ENCODE results near the gene CHPF.

Gene CHPF

DNA sequence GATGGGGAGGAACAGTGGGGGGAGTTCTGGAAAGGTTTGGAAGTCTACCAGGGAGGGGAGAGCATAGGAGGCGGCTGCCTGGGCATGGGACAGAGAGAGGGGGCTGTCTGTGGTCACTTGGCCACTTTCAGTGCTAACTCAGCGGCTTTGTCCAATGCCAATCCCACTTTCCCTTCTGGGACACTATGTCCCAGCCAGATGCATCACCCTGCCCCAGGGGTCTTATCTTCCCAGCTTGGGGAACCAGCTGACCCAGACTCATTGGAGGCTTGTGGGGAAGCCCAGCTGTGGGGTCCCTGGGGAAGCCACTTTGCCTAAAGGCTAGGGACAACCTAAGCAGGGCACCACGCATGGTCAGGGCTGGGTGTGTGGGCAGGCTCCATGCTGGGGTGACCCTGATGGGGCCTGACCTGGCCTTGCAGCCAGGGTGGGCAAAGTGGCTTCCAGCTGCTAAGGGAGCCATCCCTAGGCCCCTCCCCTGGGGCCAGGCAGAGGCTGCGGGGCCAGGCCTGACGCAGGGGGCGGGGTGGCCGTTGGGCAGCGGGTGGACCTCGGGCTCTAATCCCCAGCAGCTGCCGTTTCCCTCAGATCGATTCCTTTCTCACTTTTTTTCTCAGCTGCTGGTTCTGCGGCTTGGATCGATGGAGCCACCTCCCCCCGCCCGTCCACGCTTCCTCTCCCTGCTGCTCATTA, 30.9 kb downstream of the CHPF start:
- H3K4me3 ChIP-seq: peak overlapping the region in 2 of 10 experiments; percentile 22 to 38; a peak in 4 of 20 replicates
- H3K9ac ChIP-seq: peak overlapping the region in 4 of 11 experiments; percentile 9 to 43 (median 37); a peak in 4 of 22 replicates
- H3K27me3 ChIP-seq: peaks cover 0 to 63% (median 20%) of the 10 kb centered on the region in 11 experiments; a peak in 13 of 22 replicates
- no peaks in the 10 kb centered on the region for H3K36me3 ChIP-seq
- peaks cover 48 to 99% (median 92%) of the 10 kb centered on the region in 10 experiments for H3K4me1 ChIP-seq
- no peak for TF ChIP-seq Cebpa-rat (IDR thresholded peaks at IDR 0.05)
- H3K27ac ChIP-seq: peak overlapping the region in 2 of 11 experiments; percentile 3 to 7; a peak in 1 of 22 replicates
- no peaks in the 10 kb centered on the region for H3K9me3 ChIP-seq (replicated peaks in 1 of 11)
- H3K4me2 ChIP-seq: peak overlapping the region; percentile 54 to 96 (median 85); a peak in 21 of 22 replicates
- H4K20me1 ChIP-seq: peaks cover 0 to 79% (median 19%) of the 10 kb centered on the region in 11 experiments; a peak in 16 of 22 replicates

DNA sequence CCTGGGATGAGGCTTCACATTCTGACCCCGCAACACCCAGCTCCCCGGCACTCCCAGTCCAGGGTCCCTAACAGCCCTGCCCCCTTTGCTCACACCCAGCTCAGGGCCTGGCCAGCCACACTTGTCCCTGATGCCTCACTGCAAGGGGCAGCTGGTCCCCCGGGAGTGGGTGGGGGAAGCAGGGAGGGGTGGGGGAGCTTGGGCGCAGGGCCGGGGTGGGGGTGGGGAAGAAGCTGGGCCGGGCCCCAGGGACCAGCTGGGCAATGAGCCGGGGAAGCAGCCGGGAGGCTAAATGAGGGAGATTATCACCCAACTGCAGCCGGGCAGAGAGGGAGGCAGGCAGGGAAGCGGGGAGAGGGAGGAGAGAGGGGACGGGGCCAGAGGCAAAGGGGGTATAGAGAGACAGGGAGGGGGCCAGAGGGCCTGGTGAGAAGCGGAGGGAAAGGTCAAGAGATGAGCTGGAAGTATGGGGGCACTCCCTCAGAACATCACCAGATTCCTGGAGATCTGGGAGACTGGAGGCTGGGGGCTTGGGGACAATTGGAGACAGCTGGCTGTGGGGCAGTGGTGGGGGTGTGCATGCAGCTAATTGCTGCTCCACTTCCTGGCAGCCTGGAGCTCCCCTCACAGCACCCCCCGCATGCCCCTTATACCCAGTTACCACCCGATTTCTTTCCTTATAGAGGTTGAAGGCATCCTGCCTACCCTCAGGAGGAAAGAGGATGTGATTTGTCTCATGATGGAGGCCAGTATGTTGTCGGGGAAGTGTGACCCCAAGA, 31.9 kb downstream of the CHPF start:
- Histone ChIP-seq H3K4me2 (peak overlapping the region in 9 of 11 experiments; percentile 75 to 96 (median 92); a peak in 18 of 22 replicates), H3K36me3 (peaks cover 0 to 7% (median 2%) of the 10 kb centered on the region in 11 experiments; a peak in 7 of 22 replicates), H3K27me3 (peaks cover 0 to 63% (median 20%) of the 10 kb centered on the region in 11 experiments; a peak in 13 of 22 replicates), H3K4me3 (peak overlapping the region in 2 of 10 experiments; percentile 35 to 38; a peak in 2 of 20 replicates), H3K9me3 (replicated peaks in 1 of 11) (no peaks in the 10 kb centered on the region), H3K4me1 (peaks cover 39 to 91% (median 82%) of the 10 kb centered on the region in 10 experiments), H4K20me1 (peaks cover 0 to 82% (median 19%) of the 10 kb centered on the region in 11 experiments; a peak in 16 of 22 replicates), H3K9ac (peak overlapping the region in 3 of 11 experiments; percentile 40 to 50 (median 43); a peak in 2 of 22 replicates), H3K27ac (peak overlapping the region in 2 of 11 experiments; percentile 3 to 7; a peak in 4 of 22 replicates)
- TF ChIP-seq Cebpa-rat (IDR thresholded peaks at IDR 0.05): no peak

DNA sequence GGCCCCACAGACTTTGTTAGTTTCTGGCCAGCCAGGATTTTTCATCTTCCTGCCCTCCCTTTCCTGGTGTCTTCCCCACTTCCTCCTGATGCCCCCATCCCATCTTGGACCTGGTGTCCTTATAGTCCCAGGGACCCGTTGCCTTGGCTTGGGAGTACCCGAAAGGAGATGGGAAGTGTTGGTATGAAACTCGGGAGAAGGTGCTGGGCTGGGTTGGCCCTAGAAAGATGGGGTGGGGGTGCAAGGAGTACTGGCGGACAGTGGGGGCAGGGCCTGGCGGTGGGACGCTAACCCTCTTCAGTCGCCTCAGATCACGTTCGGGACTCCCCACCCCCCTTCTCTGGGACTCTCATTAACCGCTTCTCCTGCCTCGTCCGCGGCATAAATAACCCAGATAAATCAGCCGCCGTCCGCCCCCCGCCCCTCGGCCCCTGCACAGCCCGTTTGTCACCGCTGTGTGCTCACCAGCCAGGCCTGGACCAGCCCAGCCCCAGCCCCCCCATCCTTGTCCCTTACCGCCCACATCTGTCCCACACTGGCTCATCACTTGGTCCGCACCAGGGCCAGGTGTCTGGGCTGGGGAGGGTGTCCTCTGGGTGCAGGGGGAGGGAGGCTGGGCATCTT, 33.0 kb downstream of the CHPF start:
- Histone ChIP-seq H3K9ac (peak overlapping the region in 3 of 11 experiments; percentile 31 to 42 (median 32); a peak in 4 of 22 replicates), H3K4me3 (peak overlapping the region in 3 of 10 experiments; percentile 18 to 43 (median 26); a peak in 2 of 20 replicates), H3K4me2 (peak overlapping the region; percentile 56 to 96 (median 85)), H3K27me3 (peaks cover 0 to 61% (median 20%) of the 10 kb centered on the region in 11 experiments; a peak in 13 of 22 replicates), H3K36me3 (peaks cover 0 to 18% (median 13%) of the 10 kb centered on the region in 11 experiments; a peak in 11 of 22 replicates), H3K27ac (no peak overlapping the region; a peak in 1 of 22 replicates), H3K4me1 (peaks cover 36 to 79% (median 71%) of the 10 kb centered on the region in 10 experiments), H3K9me3 (replicated peaks in 1 of 11) (no peaks in the 10 kb centered on the region), H4K20me1 (peaks cover 0 to 82% (median 19%) of the 10 kb centered on the region in 11 experiments; a peak in 16 of 22 replicates)
- TF ChIP-seq Cebpa-rat (IDR thresholded peaks at IDR 0.05): no peak

DNA sequence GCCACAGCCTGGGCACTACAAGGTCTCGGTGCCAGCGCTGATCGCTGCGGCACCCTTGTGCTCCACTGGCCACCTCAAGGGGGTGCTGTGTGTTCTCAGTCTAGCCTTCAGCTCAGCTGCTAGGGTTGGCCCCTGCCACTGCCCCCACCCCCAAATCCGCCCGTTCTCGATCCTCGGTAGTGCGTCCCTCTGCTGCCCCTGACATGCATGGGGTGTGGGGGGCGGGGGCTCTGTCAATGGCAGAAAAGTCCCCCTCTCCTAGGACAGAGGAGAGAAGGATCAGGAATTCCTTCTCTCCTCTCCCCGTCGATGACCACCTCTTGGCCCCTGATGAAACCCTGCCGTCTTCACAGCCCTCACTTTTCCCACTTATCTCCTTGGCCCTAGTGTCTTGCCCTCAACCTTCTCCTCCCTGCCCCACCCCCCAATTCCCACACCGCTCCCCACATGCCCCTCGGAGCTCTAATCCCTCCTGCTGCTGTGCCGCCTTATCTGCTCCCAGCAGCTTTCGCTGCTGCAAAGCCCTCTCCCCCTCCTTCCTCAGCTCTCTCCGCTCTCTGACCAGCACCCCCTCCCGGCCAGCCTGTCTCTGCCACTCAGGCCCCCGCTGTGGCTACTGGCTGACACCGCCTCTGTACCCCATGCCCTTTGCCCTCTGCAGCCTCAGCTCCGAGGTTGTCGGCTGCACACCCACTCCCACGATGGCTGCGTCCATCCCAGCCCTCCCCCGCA, 33.7 kb downstream of the CHPF start:
- Histone ChIP-seq H4K20me1 (peaks cover 0 to 82% (median 16%) of the 10 kb centered on the region in 11 experiments; a peak in 16 of 22 replicates), H3K27ac (no peak overlapping the region), H3K4me2 (peak overlapping the region; percentile 56 to 96 (median 85)), H3K4me3 (peak overlapping the region in 5 of 10 experiments; percentile 2 to 43 (median 18); a peak in 3 of 20 replicates), H3K36me3 (peaks cover 0 to 25% (median 20%) of the 10 kb centered on the region in 11 experiments; a peak in 11 of 22 replicates), H3K9me3 (replicated peaks in 1 of 11) (no peaks in the 10 kb centered on the region), H3K9ac (peak overlapping the region in 6 of 11 experiments; percentile 0 to 44 (median 17); a peak in 4 of 22 replicates), H3K27me3 (peaks cover 0 to 55% (median 19%) of the 10 kb centered on the region in 11 experiments; a peak in 13 of 22 replicates), H3K4me1 (peaks cover 36 to 73% (median 65%) of the 10 kb centered on the region in 10 experiments)
- no peak for TF ChIP-seq Cebpa-rat (IDR thresholded peaks at IDR 0.05)

DNA sequence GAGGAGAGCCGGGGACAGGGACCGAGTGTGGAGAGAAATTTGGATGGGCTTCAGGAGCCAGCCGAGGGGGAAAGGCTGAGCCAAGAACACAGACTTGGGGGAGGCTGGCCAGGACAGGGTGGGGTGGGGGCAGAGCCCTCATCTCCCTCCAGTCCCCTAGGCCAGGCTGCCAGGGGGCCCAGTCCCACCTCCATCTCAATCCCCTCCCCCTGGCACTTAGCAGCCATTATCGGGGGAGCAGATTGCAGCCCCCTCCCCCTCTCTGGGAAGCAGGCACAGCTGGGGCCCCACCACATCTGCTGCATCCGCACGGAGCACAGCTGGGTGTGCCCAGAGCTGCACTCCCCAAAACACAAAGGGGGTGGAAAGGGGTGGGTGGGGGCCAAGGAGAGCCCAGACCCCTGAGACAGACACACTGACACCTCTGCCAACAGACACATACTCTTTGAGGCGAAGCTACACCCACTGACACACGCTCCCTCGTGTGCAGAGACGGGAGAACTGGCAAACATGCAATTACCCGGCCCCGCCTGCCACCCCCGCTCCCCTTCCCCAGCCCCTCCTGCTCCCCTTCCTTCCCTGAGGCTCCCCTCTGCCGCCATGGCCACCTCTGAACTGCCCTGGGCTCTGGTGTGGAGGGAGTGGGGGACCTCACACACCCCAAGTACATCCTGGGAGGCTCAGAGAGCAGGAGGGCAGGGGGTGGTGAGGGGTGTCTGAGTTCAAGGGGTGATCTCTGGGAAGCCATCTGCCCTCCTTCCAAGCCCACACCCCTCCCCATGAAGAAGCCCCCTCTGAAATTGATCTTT, 34.4 kb downstream of the CHPF start:
- Histone ChIP-seq H3K4me3 (0 out of 20 replicates have a peak overlapping the region, but pooled peaks of 2 of the 10 experiments have one; percentile 5 to 18), H3K4me1 (peaks cover 34 to 65% (median 58%) of the 10 kb centered on the region in 10 experiments), H4K20me1 (peaks cover 0 to 82% (median 10%) of the 10 kb centered on the region in 11 experiments; a peak in 14 of 22 replicates), H3K9ac (peak overlapping the region in 3 of 11 experiments; percentile 3 to 44 (median 3); a peak in 3 of 22 replicates), H3K9me3 (replicated peaks in 1 of 11) (no peaks in the 10 kb centered on the region), H3K27ac (no peak overlapping the region), H3K36me3 (peaks cover 0 to 32% (median 27%) of the 10 kb centered on the region in 11 experiments; a peak in 12 of 22 replicates), H3K4me2 (peak overlapping the region; percentile 56 to 96 (median 85)), H3K27me3 (peaks cover 0 to 47% (median 14%) of the 10 kb centered on the region in 11 experiments; a peak in 13 of 22 replicates)
- no peak for TF ChIP-seq Cebpa-rat (IDR thresholded peaks at IDR 0.05)

DNA sequence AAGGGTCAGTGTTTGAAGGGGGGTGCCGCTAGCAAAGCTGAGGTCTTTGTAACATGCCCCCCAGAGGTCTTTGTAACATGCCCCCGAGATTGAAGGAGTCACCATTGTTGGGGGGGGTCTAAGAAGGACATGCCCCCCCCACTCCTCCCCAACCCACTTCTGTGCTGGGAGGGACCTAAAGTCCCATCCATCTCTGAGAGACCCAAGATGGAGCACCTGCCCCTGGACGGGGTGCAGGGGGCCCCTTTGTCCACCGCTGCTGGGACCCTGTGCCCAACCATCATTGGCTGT, 35.2 kb downstream of the CHPF start:
- Histone ChIP-seq H3K27ac (no peak overlapping the region), H3K4me3 (no peak overlapping the region), H3K4me1 (peaks cover 26 to 57% (median 50%) of the 10 kb centered on the region in 10 experiments)

More for the DNA sequence above, 35.2 kb downstream of the CHPF start:
- TF ChIP-seq Cebpa-rat (IDR thresholded peaks at IDR 0.05): no peak
- Histone ChIP-seq H4K20me1 (peaks cover 0 to 79% (median 9%) of the 10 kb centered on the region in 11 experiments; a peak in 13 of 22 replicates), H3K9ac (no peak overlapping the region), H3K27me3 (peaks cover 0 to 39% (median 8%) of the 10 kb centered on the region in 11 experiments; a peak in 12 of 22 replicates), H3K9me3 (replicated peaks in 1 of 11) (no peaks in the 10 kb centered on the region), H3K36me3 (peaks cover 0 to 40% (median 35%) of the 10 kb centered on the region in 11 experiments; a peak in 12 of 22 replicates), H3K4me2 (peak overlapping the region in 3 of 11 experiments; percentile 3 to 21 (median 18); a peak in 3 of 22 replicates)
